HG03135 (cell line): ENCODE measurements around the gene CLEC19A.

Experiments
- ATAC-seq: cut with Tn5 transposase; IDR thresholded peaks from one replicate; pipeline ENCODE4 v1.9.1; 2021; ENCODE audit warnings: mild to moderate bottlenecking, moderate library complexity; ENCODE audit not compliant: unreplicated experiment

The CLEC19A gene

DNA sequence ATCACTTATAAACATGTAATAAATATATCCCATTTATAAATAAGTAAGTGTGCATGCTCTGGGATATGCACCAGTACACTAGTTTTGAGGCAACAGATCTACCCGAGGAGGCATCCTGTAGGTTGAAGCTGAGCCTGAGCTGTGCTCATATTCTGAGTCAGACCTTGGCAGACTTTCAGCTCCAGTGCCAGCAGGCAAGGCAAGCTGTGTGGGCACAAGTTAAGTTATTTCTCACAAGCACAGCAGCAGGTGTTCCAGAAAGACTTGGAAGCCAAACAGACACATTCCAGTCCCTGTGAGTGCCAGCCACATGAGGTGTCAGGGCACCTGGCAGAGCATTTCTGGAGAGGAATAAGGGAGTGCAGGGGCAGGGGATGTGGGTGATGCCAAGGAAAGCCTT lies 1.3 kb upstream of the CLEC19A start:
- no peak for ATAC-seq

DNA sequence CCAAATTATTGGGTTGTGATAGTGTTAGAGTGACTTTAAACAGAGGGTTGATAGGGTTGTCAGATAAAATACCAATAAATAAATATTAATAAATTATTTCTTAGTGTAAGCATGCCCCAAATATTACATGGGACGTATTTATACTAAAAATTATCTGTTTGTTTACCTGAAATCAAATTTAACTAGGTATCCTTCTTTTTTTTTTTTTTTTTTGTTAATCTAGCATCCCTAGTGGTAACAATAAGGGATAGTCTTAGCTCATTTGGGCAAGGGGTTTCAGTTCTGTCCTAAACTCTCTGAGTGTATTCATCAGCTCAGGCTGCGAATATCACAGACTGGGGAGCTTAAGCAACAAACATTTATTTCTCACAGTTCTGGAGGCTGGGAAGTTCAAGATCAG lies 1.3 kb downstream of the CLEC19A start:
- no peak for ATAC-seq

DNA sequence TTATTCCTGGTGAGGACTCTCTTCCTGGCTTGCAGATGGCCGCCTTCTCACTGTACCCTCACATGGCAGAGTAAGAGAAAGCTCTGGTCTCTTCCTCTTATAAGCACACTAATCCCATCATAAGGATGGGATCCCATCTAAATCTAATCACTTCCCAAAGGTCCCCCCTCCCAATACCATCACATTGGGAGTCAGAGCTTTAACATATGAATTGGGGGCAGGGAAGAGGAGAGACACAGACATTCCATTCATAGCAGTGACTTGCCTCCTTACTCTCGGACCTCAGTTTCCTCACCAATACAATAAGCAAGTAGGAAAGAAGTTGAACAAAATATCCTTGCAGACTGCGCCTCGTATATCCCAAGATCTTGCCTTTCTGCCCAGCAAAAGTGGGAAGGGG lies 1.7 kb downstream of the CLEC19A start:
- ATAC-seq: no peak

DNA sequence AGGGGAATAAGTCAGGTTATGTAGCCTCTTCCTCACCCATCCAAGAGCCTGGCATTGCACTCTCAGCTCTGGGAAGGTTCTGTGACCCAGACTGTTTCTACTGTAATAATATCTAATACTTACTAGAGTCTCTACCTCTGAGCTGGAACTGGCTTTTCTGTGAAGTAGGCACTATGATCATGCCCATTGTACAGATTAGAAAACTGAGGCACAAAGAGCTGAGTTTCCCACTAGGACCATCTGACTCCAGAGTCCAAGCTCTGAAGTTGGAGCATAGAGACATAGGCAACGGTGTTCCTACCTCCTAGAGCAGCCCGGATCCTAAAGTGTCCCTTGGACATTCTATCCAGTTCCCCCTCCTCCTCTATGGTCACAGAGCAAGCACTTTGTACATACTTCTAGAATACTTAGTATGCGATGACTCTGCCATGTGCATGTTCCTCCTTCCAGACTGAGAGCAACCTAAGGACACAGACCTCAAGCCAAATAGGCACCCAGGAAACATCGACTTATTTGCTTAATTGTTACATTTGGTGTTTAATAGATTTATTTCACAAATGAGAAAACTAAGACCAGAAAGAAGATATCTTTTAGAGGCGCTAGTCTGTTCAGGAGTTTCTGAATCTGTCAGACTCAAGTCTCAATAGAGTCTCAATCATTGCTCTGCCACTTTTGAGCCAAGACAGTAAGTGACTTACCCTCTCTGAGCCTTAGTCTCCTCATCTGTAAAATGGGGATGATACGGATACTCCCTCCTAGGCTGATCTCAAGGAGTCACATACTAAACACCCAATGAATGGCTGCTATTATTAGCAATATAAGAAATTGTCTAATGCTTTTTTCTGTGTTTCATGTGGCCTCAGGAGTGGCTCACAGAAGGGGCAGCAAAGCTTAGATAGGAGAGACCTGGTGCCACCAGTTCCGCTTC lies 3.6 kb downstream of the CLEC19A start:
- ATAC-seq: no peak

DNA sequence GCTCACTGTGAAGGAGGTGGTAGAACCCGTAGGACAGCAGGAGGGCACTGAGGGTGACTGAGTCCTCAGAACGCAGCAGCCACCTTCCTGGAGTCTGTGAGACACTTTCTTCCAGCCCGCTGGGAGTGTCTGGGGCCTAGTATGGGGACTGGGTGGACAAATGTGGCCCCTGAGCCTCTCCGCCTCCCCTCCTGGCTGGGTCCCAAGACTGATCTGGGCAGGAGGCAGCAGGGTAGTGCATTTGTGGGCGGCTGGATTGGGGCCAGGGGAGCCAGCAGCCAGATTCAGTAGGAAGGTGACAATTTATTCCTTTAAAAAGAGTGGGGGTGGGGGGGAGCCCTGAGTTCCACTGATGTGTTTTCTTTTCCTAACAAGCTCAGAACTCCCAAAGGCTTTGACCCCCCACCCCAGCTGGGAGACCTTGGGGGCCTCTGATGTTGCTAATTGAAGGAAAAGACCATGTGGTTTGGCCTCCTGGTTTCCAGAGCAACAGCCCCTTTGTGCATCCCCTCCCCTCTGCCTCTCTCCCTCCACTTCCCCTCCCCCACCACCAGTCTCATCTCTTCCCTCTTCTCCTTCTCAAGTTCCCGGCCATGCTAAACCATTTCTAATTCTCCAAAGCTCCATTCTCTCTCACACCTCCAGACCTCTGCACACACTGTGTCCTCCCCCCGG lies 4.4 kb downstream of the CLEC19A start:
- no peak for ATAC-seq

DNA sequence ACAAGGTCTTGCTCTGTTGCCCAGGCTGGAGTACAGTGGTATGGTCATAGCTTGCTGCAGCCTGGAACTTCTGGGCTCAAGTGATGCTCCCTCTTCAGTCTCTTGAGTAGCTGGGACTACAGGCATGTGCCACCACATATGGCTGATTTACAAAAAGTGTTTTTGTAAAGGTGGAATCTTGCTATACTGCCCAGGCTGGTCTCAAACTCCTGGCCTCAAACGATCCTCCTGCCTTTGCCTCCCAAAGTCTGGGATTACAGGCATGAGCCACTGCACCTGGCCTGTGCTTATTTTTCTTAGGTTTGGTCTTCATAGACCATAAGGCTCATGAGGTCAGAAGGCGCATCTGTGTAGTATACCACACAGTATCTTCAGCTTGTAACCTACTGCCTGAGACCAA lies 5.3 kb downstream of the CLEC19A start:
- ATAC-seq: no peak

DNA sequence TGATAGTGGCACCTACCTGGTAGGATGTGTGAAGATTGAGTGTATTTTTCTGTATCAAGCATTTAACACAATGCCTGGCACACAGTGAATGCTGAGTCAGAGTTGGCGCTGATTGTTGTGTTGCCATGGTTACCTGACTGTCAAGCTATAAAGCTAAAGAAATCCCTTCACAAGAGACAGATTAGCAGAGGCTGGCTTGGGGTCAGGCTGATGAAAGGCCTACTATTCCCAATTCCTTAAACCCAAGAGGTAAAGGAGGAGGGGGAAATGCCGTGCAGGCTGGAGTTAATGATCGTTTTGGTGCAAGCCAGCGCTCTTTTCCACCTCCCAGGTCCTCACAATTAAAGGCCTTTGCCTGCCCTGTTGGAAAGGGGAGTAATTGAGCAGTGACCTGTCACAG lies 5.9 kb downstream of the CLEC19A start:
- no peak for ATAC-seq

DNA sequence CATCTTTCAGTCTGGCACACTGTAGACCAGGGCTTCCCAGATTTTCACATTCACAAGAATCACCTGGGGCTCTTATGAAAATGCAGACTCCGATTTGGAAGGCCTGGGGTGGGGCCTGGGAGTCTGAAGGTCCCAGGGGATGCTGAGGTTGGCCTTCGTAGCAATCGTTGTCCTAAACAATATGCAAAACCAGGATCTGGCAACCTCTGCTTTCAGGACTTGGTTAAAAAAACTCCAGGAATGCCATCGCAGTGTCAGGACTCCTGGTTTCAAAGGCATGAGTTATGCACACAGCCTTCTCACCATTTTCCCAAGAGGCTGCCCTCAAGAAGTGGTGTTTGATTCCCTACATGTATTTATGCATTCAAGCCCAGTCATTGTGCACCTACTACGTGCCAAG lies 6.7 kb downstream of the CLEC19A start:
- ATAC-seq: no peak

DNA sequence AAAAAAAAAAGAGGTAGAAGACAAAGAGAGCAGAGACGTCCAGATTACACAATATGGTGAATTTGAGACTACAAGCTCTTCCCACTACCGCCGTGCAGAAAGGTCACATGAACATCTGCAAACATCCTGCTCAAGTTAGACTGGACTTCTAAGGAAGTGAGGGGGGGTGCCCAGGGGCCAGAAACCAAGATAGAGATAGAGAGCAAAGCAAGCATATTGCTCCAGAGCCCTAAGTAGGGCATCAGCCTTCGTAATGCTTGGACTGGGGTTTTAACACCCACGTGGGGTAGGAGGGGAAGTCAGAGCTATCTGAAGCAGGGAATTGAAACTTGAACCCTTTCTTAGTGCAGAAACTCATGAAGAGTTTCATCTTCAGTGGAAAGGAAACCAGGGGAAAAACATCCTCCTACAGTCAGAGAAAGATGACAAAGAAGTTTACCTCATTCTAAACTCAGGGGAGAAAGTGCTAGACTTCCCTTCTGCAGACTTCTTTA lies 8.7 kb downstream of the CLEC19A start:
- no peak for ATAC-seq

DNA sequence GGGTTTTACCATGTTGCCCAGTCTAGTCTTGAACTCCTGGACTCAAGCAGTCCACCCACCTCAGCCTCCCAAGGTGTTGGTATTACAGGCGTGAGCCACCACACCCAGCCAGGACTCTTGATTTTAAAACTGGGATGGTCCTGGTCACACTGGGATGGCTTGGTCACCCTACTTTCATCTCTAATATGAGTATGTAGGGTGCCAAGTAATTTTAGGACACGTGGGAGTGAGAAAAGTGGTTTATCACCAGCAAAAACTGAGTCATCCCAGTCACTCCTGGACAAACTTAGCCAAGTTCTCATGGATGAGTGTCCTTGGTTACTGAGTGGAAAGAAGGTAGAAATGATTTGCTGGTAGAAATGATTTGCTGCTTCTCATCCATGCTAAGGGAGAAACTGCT lies 9.9 kb downstream of the CLEC19A start:
- no peak for ATAC-seq

DNA sequence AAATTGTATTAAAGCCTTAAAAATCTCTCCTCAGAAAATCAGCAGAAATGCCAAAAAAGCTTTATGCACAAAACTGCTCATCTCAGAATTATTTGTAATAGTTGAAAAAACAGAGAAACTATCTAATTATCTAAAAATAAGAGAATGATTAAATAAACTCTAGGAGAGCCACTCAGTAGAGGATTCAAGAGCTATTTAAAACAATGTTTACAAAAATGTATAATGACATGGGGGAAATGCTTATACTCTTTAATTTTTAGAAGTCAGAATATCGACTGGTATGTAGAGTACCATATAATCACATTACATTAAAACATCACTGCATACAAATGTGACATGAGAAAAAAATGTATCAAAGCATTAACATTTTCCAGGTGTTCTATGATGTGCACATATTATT lies 11.9 kb downstream of the CLEC19A start:
- ATAC-seq: no peak

DNA sequence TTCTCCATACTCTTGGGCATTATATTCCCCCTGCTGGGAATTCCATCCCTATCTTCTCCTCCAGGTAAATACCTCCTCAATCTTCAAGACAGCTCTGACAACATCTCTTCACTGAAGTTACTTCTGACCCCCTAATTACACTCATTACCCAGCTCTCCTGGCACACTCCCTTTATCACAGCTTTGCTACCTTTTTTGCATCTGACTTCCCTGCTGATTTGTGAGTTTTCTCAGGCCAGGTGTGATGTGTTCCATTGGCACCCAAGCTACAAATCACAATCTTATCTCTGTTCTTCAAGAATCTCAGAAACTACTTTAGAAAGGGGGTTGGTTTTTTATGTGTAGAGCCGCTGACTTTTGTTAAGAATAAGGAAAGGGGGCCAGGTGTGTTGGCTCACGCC lies 14.0 kb downstream of the CLEC19A start:
- no peak for ATAC-seq

DNA sequence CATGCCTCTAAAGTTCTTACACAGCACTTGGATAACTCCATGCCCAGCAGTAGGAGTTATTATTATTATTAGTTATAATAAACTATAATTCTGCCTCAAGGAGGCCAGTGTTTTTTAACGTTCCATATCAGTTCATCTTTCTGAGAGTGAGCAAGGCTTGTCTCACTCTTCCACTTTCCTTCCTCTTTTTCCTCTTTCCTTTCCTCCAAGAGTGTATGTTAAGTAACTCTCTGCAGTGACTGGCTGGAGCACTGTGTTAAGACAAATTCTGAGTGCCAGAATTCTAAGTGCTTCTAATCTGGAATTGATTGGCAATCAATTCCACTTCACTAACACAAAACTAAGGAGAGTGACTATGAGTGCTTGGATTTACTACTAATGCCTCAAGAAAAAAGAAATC lies 16.4 kb downstream of the CLEC19A start:
- no peak for ATAC-seq

DNA sequence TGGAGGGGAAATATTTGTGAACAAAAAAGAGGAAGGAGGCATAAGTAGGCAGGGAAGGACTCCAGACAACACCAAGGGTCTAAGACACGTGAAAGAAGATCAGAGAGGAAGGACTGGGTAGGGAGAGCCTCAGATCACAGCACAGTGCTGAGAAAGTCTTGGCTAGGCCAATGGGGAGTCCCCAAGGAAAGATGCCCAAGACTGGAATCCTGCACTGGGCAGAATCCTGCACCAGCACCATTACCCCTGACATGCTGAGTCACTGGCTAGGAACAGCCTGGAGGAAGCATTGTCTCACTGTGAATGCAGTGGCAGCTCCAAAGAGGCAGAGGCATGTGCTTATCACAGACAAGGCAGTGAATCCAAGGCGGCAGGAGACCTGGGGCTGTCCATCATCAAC lies 19.2 kb downstream of the CLEC19A start:
- no peak for ATAC-seq

DNA sequence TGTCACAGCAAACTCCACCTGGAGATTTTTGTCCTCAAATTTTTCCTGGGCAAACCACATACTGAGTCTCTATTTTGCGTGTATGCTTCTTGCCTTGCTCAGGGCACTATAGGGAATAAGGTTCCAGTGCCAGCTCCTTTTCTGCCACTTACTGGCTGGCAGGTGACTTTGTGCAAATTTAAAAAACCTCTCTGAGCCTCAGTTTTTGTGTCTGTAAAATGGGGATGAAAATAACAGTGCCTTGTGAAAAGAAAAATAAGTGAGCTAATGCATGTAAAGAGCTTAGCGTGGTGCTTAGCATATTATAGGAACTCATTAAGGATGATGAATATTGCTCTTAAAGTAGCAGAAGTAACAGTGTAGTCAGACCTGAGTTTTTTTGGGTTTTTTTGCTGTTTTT lies 19.9 kb downstream of the CLEC19A start:
- ATAC-seq: no peak

DNA sequence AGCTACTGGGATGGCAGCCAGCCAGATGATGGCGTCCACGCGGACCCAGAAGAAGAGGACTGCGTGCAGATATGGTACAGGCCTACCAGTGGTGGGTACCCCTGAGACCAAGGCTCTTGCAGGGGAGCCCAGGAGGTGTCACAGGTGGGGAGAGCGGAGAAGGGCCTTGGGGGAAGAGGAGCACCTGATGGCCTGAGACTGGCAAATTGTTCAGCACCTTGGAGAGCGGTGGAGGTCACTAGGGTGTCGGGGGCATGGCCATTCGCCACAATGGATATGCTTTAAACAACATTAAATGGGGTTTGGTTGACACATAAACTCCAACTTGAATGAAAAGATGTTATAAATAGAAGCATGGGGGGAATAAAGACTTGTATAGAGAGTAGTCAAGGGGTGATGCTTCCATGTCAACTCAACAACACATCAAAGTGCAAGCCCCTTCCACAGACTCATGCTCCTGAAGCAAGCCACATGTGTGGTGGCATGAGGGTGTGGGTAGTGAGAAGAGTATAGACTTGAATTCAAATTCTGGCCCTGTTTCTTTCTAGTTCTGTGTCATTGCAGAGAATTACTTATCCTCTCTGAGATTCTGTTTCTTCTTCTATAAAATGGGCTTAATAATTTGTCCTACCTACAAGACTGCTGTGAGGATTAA lies 22.2 kb downstream of the CLEC19A start:
- no peak for ATAC-seq

DNA sequence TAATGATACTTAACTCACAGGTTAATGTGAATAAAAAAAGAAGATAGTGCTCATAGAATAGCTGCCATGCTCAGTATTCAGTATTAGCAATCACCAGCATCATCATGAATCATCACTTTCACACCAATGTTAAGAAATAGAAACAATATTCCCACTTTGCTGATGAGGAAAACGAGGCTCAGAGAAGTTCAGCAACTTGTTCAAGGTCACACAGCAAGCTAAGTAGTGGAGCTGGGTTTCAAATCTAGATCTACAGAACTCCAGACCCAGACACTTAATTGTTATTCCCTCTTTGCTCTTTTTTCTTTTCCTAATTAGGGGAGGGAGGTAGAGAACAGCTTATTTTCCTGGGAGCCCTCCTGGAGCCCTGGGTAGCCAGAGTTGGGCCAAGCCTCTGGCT lies 22.9 kb downstream of the CLEC19A start:
- ATAC-seq: no peak

DNA sequence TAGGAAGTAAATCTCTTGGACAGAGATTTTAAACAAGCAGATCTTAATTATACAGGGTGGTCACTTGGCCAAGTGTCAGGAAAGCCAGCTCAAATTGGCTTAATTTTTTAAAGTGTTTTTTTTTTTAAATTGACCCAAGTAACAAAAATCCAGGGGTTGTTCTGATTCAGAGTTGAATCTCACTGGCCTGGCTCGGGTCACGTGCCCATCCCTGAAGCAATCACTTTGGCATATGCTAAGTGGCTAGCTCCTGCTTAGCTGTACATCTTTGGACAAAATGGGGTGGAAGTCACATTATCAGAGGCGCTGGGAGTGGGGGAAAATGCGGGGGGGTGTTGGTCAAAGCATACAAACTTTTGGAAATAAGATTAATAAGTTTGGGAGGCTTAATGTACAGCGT lies 23.6 kb downstream of the CLEC19A start:
- ATAC-seq: no peak

DNA sequence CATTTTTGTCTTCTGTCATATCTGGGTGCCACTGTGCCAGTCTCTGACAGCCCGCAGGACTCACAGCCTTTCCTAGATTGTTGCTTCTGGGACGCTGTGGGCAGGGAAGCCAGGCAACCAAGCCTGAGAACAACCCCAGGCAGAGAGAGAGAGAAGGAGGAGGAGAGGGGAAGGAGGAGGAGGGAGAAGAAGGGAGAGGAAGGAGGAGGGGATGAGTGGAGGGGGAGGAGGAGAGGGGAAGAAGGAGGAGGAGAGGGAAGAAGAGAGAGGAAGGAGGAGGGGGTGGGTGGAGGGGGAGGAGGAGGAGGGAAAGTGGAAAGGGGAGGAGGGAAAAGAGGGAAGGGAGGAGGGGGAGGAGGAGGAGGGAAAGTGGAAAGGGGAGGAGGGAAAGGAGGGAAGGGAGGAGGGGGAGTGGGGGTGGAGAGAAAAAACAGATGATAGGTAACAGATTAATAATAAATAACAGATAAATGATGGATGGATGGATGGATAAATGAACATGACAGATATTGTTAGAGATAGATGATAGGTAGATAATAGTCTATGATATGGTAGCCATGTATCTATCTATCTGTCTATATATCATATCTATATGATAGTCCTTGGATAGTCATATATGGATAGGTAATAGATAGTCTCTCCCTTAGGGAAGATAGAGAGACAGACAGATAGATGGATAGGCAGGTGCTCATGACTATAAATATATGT lies 29.3 kb downstream of the CLEC19A start:
- ATAC-seq: no peak

DNA sequence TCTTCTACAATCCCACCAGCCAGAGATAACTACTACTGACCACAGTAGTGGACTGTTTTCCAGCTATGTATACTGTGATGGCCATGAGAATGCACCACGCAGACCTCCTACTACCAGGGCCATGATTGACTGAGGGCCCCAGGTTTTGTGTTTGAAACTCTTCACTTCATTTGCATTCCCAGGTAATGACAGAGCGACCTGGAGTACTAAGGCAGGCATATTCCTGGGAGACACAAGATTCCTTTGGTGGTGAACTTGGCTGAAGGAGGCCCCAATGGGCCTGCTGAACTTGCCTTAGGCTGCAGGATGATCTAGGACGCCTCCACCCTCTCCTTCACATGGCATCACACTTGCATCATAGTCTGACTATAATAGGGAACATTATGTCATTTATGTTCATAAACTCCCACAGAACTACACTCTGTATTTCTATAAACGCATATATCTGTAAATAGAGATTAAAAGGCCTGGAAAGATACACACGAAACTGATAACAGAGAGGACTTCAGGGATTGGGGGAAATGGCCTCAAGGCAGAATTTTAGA lies 30.4 kb downstream of the CLEC19A start:
- no peak for ATAC-seq

DNA sequence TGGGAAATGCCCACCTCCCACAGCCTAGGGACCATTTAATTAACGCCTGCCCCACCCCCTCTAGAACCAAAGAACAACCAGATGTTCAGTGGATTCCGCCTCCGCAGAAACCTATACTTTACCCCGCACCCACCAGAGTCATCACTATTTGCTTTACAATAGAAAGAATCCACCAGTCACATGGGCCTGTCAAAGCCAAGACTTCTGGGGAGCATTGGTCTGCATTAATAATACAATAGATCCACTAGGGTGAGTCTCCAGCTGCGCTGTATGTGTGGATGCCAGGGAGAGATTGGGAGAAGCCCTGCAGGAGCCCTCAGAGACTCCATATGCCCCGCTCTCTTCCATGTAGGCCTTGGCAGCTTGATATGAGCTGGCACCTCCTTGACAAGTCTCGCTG lies 31.3 kb downstream of the CLEC19A start:
- ATAC-seq: no peak
